NK-92 treated with Interleukin-12 subunit alpha and Interleukin-12 subunit beta, amount 100 ng/mL, for 24 hours (cell line): Measurements from ENCODE around the gene MYOZ1.
"Not testable (repeated sequence)": the region's sequence is repeated elsewhere in the genome, so short reads cannot be mapped to it uniquely, and the experiment has no call there.

Experiments
- DNase-seq: peaks from one replicate; lab custom pipeline; 2025; lab: John Stamatoyannopoulos, UW

MYOZ1 gene

DNA sequence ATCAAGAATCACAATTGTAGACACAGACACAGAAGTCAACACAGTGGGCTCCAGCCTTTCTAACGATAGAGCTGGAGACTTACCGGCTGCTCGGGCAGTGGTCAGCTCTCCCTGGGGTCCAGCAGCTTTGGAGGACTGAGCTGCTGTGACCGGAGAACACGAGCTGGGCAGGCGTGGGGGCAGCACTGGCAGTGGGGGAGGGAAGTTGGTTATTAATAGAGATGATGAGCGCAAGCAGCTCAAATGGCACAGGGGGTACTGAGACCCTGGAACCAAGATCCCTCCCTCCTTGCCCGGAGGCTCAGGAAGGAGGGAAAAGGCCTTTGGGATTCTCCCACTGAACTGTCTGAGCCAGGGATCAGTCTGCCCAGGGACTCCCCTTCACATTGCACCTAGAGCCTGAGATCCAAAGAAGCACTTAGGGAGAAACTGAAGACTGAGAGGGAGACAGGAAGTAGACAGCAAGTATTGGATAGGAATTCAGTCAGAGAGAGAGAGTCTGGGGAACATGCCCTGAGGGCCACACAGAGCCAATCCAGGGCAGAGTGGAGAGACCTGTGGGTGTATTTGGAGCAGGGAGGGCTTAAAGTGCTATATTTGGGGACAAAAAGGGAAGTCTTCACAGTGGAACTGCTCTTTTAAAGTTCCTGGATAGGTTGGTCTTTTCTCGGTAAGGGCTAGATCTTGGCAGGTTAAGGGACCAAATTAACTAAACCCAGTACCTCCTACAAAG is at the start of gene MYOZ1:
MYOZ1 (minus strand) TSS at position 147 of the 733 bp plus-strand sequence. CDS start 1,457 bp downstream, outside the sequence.
- DNase-seq = no peak

DNA sequence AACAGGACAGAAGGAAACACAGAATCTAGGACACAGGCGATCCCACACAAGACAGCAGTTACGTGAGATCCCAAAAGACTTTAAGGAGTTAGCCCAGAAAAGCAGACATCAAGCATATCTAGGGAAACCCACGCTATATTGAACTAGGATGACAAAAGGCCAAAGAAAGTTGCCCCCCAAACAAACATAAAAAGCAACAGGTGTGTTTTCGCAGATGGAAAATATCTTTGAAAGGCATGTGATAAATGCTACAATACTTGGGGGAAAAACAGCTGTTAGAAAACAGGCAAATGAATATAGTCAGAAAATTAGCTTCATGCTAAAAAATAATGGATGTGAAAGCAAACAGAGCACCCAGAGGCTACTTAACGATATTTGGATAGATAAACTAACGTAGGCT is 49.5 kb upstream of the MYOZ1 start:
- DNase-seq = not testable (repeated sequence)

- not testable (repeated sequence) for DNase-seq
Measured at GRCh38 chr10:73689596-73689995, 48.3 kb upstream of the MYOZ1 start.

DNA sequence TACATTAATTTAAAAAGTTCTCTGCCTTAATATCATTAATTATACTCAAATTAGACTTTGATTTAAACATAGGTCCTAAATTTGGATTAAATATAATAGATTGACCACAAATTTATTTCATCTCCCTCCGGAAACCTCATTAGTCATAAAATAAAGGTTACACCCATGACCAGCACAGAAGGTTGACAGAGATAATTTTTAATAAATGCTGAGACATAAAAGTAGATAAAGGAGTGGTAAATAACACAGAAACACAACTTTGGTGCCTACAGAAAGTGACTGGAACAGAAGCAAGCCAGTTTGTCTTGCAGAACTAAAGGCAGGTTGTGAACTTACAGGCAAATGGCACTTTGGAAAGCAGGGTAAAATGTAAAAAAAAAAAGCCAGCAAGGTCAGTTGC is 46.4 kb upstream of the MYOZ1 start:
- not testable (repeated sequence) for DNase-seq

GRCh38 chr10:73674546-73674945 is 33.3 kb upstream of the MYOZ1 start:
- DNase-seq = not testable (repeated sequence)

GRCh38 chr10:73668378-73668777 is 27.1 kb upstream of the MYOZ1 start:
- not testable (repeated sequence) for DNase-seq

GRCh38 chr10:73666153-73666809 is 25.0 kb upstream of the MYOZ1 start:
- not testable (repeated sequence) for DNase-seq

- DNase-seq = not testable (repeated sequence)
Measured at GRCh38 chr10:73665581-73665980, 24.3 kb upstream of the MYOZ1 start.

DNA sequence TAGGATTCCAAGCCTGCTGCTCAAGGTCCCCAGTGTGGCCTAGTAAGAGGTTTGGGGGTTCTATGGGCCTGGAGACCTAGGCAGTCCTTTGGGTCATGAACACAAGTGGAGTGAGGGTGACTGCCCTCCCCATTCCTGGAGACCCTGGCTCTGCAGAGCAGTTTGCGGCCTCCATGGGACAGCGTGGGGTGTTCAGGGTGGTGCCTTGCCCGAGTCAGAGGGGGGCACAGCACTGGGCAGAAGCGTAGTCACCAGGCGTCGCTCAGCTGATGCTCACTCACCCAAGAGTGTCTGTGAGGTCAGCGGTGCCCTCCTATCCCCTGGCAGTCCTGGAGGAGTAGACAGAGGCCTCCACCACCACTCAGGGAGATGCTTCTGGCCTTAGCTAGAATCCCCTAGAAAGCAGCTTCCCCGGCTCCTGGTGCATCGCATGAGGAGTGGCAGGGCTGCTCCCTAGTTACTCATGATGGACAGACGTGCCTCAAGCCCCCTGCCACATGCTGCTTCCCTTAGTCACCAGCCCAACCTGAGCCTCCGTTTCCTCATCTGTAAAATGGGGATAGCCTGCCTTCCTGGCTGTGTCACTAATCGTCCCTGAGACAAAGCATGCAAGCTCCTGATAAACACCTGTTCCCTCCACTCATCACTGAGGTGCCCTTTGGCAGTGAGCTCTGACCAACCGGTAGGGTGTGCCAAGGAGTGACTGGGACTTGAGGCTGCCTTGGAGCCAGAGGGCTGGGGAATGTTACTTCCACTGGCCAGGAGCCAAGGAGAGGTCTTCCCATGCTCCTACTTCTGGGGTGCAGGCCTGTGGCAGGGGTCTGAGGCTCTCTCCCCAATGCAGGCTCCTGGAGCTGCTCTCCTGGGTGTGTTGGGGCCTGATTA is 23.1 kb upstream of the MYOZ1 start:
- DNase-seq = not testable (repeated sequence)

DNA sequence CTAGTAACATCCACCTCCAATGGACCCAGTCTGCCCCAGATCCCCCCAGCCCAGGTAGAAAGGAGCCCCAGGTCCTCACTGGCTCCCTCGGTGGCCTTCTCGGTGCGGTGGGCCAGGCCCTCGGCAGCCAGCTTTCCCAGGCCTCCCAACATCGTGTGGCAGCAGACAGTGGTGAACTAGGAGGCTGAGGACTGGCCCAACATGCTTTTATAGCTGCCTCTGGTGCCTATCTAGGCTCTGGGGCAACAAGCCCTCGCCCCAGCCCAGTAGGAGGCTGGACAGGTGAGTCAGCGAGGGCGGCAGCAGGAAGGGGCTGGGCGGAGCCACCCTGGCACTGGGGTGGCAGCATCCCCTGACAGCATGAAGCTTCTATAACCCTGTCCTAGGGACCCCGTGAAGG is 22.3 kb upstream of the MYOZ1 start:
- not testable (repeated sequence) for DNase-seq

DNA sequence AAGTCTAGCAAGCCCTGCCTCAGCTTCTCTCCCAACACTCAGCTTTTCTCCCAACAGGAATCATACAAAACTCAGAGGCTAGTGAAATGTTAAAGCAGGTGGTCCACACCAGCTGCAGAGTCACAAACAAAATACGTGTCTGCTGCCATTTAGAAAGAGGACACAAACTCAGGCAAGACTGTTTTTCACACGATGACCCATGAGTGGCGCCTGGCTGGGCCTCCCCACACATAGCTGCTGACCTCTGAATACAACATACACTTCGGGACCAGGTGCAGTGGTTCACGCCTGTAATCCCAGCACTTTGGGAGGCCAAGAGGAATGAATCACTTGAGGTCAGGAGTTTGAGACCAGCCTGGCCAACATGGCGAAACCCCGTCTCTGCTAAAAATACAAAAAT is 21.4 kb upstream of the MYOZ1 start:
- DNase-seq = not testable (repeated sequence)

DNA sequence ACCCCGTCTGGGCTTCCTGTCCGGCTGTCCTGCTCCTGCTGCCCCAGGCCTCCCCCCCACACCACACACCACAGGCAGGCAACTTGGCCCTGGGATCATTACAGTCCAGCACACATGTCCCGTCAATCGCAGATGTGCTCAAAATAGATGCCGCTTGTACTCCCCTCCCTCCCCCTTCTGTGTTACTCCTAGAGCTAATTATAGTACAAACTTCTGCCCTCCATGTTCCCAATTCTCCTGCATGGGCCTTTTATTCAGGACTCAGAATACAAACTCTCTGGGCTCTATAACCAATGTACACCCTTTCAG is 14.7 kb upstream of the MYOZ1 start, which contains the start of gene SYNPO2L:
SYNPO2L (minus strand) TSS at position 40 of the 309 bp plus-strand sequence. CDS start 107 bp downstream, outside the sequence.
- no peak for DNase-seq

- no peak for DNase-seq
Measured at GRCh38 chr10:73655257-73655989, 14.1 kb upstream of the MYOZ1 start.

DNA sequence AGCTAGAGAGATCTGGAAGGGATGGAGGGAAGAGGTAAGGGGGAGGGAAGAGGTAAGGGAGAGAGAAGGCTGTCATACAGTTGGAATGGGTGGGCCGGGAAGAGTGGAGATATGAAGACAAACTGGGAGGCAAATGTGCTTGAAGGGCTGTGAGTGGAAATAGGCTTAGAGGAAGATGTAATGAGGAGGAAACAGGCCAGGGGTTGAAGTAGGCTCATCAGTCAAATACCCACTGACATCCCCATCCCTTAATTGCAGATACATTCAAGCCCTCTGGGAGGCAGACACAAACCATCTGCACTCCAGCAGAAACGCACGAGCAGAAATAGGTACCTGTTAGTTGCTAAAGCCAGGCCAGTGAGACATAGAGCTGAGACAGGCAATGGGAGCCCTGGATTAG is 12.4 kb upstream of the MYOZ1 start:
- no peak for DNase-seq

DNA sequence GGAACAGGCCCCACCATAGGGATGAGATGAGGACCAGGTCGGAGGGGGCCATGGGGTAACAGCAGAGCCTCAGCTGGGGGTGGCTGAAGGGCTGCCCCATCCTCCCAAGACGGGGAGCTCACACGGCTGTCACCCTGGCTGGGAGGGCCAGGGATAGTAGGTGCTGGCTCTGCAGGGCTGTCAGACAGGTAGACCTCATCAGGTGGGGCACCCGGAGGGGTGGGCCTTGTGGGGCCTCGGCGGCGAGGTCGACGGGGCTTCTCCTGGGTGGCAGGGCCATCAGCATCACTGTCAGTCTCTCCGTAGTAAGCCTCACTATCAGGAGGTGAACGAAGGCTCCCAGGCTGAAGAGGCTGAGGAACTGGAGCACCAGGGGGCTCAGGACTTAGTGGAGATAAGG is 11.9 kb upstream of the MYOZ1 start:
- no peak for DNase-seq

DNA sequence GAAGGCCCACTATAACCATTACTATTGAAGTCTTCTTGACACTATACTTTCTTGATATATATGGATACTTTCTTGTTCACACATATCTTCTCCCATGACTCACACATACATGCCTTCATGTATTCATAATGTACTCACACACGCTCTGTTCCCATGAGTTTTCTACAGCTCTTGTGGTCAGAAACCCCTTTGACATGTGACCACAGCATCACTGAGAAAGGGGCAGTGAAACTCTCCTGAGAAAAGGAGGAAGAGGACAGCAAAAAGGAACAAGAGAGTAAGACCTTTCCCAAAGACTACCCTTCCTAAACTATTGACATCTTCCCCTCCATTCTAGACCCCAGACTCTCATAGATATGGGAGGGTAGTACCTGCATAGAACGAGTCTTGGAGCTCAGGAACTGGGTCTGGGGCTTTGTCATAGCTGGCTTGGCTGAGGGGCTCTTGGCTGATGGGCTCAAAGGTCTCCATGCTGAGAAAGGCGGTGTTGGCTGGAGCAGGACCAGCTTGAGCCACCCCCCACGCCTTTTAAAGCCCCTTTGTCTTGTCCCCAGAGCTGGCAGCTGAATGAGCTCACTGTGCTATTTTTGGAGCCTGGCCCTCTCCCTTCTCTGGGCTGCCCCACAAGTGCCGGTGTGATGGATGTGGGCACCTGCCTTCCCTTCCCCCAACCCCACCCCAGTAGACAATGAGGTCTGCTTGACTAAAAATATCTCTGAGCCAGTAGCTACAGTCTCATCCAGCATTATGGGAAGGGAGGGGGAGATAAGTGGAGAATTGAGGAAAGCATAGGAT is 9.5 kb upstream of the MYOZ1 start:
- no peak for DNase-seq

DNA sequence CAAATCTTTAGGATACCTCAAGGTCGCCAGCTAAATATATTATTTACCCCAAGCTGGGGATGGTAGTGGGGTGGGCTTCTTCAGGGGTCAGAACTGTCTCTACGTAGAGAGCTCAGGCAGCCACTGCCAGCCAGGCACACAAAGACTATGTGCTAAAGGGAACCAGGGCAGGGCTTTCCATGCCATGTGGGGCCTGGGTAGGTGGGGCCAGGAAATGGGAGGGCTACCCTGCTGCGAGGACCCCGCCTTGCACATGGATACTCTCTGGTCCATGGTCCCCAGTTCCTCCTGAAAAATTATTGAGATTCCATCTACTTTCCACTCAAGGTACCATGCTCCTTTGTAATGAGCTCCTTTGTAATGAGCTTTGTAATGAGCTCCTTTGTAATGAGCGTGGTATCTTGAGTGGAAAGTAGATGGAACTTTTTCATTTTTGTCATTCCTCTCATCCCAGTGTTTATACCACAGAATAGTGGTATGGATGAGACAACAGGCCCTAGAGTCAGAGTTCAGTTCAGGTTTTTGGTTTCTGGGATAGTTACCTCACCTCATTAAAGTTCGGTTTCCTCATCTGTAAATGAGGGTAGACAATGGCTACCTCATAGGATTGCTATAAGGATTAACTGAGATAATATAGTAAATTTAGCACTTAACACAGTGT is 8.7 kb upstream of the MYOZ1 start:
- no peak for DNase-seq

DNA sequence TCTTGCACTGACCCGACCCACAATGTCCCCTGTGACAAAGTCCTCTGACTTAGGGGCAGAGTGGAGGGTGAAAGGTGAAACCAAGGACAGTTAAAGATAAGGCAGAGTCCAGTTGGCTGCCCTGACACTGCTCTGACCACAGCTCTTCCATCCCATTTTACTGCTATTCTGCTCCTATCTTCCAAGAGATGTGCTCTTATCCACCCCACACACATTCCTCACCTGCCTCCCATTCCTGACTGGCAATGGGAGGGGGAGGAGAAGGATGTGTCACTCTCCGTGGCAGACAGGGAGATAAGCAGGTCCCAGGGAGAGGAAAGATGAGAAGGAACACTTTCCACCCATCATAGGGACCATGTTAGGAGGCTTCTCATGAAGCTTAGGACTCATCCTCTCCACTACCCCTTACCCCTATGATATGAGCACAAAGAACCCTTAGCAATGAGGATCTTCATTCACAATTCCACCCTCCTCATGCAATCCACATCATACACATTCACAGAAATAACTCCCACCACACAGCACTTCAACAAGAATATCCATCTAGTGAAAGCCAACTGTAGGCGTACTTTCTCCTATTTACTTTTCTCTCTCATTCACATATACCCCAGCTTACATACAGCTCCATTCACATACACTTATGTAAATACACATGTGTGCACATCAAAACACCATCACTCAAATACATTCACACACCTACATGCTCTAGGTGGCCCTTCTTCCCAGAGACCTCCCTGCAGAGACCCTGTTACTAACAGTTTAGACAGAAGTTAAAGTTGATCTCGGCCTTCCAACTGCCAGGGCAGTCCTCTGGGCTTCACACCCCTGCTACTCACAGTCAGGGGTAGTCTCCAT is 7.9 kb upstream of the MYOZ1 start:
- no peak for DNase-seq

DNA sequence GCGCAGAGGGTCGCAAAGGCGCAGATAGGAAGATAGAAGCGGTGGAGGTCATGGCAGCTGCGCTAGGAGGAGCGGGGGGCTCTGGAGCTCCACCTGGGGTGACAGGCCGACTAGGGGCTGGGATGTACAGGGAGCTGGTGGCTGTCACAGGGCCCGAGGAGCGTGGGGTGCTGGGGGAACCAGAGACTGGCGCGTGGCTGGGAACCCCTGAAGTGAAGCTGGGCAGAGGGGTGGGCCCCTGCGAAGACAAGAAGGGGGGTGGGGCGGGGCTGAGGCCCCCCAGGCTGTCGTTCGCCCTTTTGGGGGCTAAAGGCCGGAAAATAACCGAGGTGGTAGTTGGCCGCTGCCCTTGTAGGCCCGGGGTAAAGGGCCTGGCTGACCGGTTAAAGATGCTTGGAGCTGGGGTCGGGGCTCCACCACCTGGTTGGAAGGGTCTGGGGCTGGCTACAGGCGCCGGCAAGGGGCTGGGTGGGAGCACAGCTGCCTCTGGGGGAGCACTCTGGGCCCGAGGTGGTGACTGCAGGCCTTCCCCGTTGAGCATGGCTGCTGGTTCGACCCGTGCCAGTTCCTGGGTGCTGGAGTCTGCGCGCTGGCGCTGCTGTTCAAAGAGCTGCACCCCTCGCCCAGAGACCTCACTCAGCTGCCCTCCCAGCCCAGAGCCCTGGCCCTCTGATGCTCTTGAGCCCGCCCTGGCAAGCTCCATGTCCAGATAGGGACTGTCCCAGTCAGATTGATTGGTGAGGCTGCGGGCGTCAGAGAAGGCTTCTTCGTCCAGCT is 6.8 kb upstream of the MYOZ1 start:
- DNase-seq = no peak
